HL-60 (cell line): ENCODE results near the gene DDX17.

Experiments used
- DNase-seq, 2 experiments: peaks; one replicate each; pipeline ENCODE4 v3.0.0-alpha.2; 2010 to 2020; ENCODE audit warnings: low read depth in 1 of 2, low spot score in 1 of 2
- H3K27ac ChIP-seq: fragments of 250-450 bp; sonication (Bioruptor Pico); replicated peaks from 2 replicates; pipeline ENCODE4 v1.5.1; 2020; ENCODE audit warnings: mild to moderate bottlenecking, moderate library complexity
- H3K27me3 ChIP-seq: fragments of 250-450 bp; sonication (Bioruptor Pico); 2 replicates; pipeline ENCODE4 v1.5.1; 2021; ENCODE audit warnings: mild to moderate bottlenecking, moderate library complexity; ENCODE audit not compliant: insufficient read depth, poor library complexity, severe bottlenecking
- H3K4me3 ChIP-seq: replicated peaks from 2 replicates; pipeline ENCODE4 v1.5.1; 2011; ENCODE audit warnings: mild to moderate bottlenecking, control low read depth, low read length; ENCODE audit not compliant: insufficient read depth
- CTCF ChIP-seq: IDR thresholded peaks from one replicate; pipeline ENCODE4 v1.5.1; 2011; ENCODE audit warnings: low read length, control low read depth, inconsistent platforms; ENCODE audit not compliant: insufficient read depth
- GABPA ChIP-seq: IDR thresholded peaks from 2 replicates; pipeline ENCODE4 v1.6.1; 2012; ENCODE audit warnings: low read depth
- POLR2AphosphoS5 ChIP-seq: IDR thresholded peaks from 2 replicates; pipeline ENCODE4 v1.6.1; 2012; ENCODE audit warnings: low read depth
- REST ChIP-seq: IDR thresholded peaks from 2 replicates; pipeline ENCODE4 v1.6.1; 2012; ENCODE audit warnings: low read depth; ENCODE audit not compliant: insufficient replicate concordance
- SPI1 ChIP-seq: IDR thresholded peaks from 2 replicates; pipeline ENCODE4 v1.6.1; 2012; ENCODE audit warnings: low read depth, mild to moderate bottlenecking, borderline replicate concordance

The DDX17 gene

GRCh38 chr22:38456841-38457699 is 49.0 kb downstream of the DDX17 start:
- Histone ChIP-seq H3K27ac (no peak overlapping the region), H3K27me3 (peaks cover 48% of the 10 kb centered on the region), H3K4me3 (no peak overlapping the region)
- TF ChIP-seq SPI1 (no peak), POLR2AphosphoS5 (no peak), GABPA (no peak), CTCF (no peak), REST (no peak)
- DNase-seq: no peak

- H3K27ac ChIP-seq: no peak overlapping the region
- H3K4me3 ChIP-seq: no peak overlapping the region
- TF ChIP-seq CTCF: no peak
- TF ChIP-seq GABPA: no peak
- no peak for TF ChIP-seq POLR2AphosphoS5
- no peak for TF ChIP-seq REST
- no peak for TF ChIP-seq SPI1
- no peak for DNase-seq
- H3K27me3 ChIP-seq: peaks cover 48% of the 10 kb centered on the region
These were observed 49.8 kb downstream of the DDX17 start for GRCh38 chr22:38456272-38456835.

GRCh38 chr22:38455530-38456271 is 50.4 kb downstream of the DDX17 start:
- no peak for DNase-seq

More at GRCh38 chr22:38455530-38456271, 50.4 kb downstream of the DDX17 start:
- TF ChIP-seq REST (no peak), GABPA (no peak), SPI1 (no peak), CTCF (no peak), POLR2AphosphoS5 (no peak)
- peaks cover 48% of the 10 kb centered on the region for H3K27me3 ChIP-seq
- H3K4me3 ChIP-seq: peak overlapping the region; percentile 19; the same call in 1 of the 2 replicates
- H3K27ac ChIP-seq: no peak overlapping the region
